ENCODE measurements around the gene PHF21A. TPM values are rescaled to one million over a fixed set of nuclear protein-coding genes. Genes with fewer than 3 reads are reported as not detected.

PHF21A gene
- polyA plus RNA-seq, 3 donors = 6.2 to 95.2 (median 14.0) TPM

DNA sequence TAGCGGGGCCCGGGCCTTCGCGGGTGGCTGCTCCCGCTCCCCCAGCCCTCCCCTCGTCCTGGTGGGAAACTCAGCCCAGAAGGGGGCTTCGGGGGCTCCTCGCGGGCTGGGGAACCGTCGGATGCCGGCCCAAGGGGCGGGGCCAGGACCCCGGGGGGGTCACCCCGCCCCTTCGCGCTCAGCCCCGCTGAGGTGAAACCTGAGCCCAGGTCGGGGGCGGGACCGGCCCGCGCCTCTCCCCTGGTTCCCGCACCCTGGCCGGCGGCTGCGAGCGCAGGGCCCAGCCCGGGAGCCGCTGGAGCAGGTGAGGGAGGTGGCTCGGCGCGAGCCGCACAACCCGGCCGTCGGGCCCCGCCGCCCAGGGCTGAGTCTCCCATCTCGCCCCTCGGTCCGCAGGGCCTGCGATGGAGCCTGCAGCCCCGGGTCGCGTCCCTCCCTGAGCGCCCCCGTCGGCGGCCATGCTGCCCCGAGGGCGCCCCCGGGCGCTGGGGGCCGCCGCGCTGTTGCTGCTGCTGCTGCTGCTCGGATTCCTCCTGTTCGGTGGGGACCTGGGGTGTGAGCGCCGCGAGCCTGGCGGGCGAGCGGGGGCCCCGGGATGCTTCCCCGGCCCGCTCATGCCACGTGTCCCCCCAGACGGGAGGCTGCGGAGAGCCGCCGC lies 198.7 kb downstream of the PHF21A start, which contains the start of gene LARGE2:
LARGE2 (plus strand) TSS at position 232 of the 658 bp plus-strand sequence; CDS start at position 459, 227 bp downstream.
- H3K9me3 Mint-ChIP-seq = peaks cover 0 to 10% (median 6%) of the 10 kb centered on the region in 7 donors
- H3K4me1 Mint-ChIP-seq = peaks cover 26% of the 10 kb centered on the region
- H3K27ac Mint-ChIP-seq = peak within 1 kb of the TSS in 1 of 7 donors; percentile 41
- DNase-seq = no peak
- Histone ChIP-seq H4K20me1 (ENCODE audit: insufficient read depth, low read length) (no peaks in the 10 kb centered on the region), H3K9me3 (replicated peaks in 1 of 2; ENCODE audit: control insufficient read depth in 1 of 2, insufficient read depth in 1 of 2, low read length in 2 of 2) (no peaks in the 10 kb centered on the region), H3K4me1 (ENCODE audit: control insufficient read depth in 1 of 2, insufficient read depth in 2 of 2, low read length in 2 of 2) (peaks cover 12 to 20% of the 10 kb centered on the region in 2 donors), H3K36me3 (replicated peaks in 1 of 2; ENCODE audit: control insufficient read depth in 1 of 2, insufficient read depth in 2 of 2, low read length in 2 of 2) (no peaks in the 10 kb centered on the region), H3K79me2 (ENCODE audit: insufficient read depth, low read length) (peaks cover under 1% of the 10 kb centered on the region), H3K27me3 (ENCODE audit: control insufficient read depth in 2 of 2, insufficient read depth in 2 of 2, low read length in 2 of 2) (peaks cover 6 to 23% of the 10 kb centered on the region in 2 donors), H3K4me3 (replicated peaks in 1 of 3; ENCODE audit: low read depth in 2 of 3, low read length in 3 of 3) (peak within 1 kb of the TSS in 1 of 3 experiments; percentile 65), H3K27ac (ENCODE audit: low read depth in 1 of 2, low read length in 2 of 2) (no peak within 1 kb of the TSS), H2AFZ (ENCODE audit: insufficient read depth, low read depth, low read length, poor library complexity, severe bottlenecking) (peak within 1 kb of the TSS; percentile 78), H3K4me2 (replicated peaks; ENCODE audit: extremely low read depth, low read length, poor library complexity, severe bottlenecking) (peak within 1 kb of the TSS; percentile 74), H3K9ac (ENCODE audit: insufficient read depth, low read length, poor library complexity, severe bottlenecking) (peak within 1 kb of the TSS; percentile 36)
- intact Hi-C loops (cut with micrococcal nuclease) = no loop called here
- peak within 1 kb of the TSS; percentile 79 to 90 for H3K4me3 Mint-ChIP-seq
- no peak for TF ChIP-seq CTCF (IDR thresholded peaks at IDR 0.05)
- H3K36me3 Mint-ChIP-seq = peaks cover 3 to 9% of the 10 kb centered on the region in 2 donors
- H3K27me3 Mint-ChIP-seq (ENCODE audit: low read depth in 3 of 3) = peaks cover 19 to 35% (median 32%) of the 10 kb centered on the region in 3 donors
- 1% methylated on average over 73 of the region's 73 CpGs for WGBS (ENCODE audit: insufficient coverage)

DNA sequence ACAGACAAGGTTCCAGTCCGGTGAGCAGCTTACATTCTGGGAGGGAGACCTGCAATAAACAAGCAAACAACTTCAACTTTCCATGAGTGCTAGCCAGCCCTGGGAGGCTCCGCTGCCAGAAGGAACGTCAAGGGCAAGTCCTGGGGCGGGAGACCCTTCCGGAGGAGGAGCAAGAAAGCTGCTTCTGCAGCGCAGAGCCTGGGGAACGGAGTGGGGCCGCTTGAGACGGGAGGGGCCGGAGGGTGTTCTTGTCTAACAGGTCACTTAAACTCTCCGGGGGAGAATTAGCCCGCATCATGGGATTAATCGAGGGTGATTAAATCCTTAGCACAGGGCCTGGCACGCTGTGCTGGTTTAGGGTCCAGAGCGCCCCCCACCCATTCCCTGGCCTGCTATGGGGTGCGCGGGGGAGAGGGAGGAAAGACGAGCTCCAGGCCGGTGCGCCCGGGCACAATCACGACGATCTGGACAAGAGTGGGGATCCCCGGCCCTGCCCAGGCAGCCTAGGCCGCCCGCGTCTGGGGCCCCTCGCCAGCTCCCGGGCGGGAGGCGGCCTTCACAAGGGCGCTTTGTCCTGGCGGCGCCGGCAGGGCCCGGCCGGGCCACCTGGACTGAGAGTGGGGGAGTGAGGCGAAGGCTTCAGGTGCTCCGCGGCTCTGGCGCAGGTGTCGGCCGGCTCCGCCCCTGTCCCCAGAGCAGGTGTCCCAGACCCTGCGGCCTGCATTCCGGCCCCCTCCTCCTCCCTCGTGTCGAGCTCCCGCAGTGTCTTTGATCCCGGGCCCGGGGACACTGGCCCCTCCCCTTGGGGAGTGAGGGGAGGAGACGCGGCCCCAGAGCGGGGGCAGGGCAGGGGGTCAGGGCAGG lies 199.5 kb downstream of the PHF21A start:
- Mint-ChIP-seq H3K4me3 (peak overlapping the region; percentile 16 to 81), H3K27me3 (ENCODE audit: low read depth in 3 of 3) (peaks cover 19 to 35% (median 34%) of the 10 kb centered on the region in 3 donors), H3K36me3 (peaks cover 3 to 9% of the 10 kb centered on the region in 2 donors), H3K4me1 (peaks cover 26% of the 10 kb centered on the region), H3K9me3 (peaks cover 0 to 10% (median 6%) of the 10 kb centered on the region in 7 donors), H3K27ac (no peak overlapping the region)
- peaks cover 8% of the 10 kb centered on the region for H3K79me2 ChIP-seq (ENCODE audit: insufficient read depth, low read length)
- WGBS (ENCODE audit: insufficient coverage) = 69% methylated on average over 38 of the region's 54 CpGs
- no peaks in the 10 kb centered on the region for H3K9me3 ChIP-seq (replicated peaks in 1 of 2; ENCODE audit: control insufficient read depth in 1 of 2, insufficient read depth in 1 of 2, low read length in 2 of 2)
- no peak for DNase-seq
- peak overlapping the region; percentile 74 for H3K4me2 ChIP-seq (replicated peaks; ENCODE audit: extremely low read depth, low read length, poor library complexity, severe bottlenecking)
- no peak overlapping the region for H3K9ac ChIP-seq (ENCODE audit: insufficient read depth, low read length, poor library complexity, severe bottlenecking)
- no peaks in the 10 kb centered on the region for H3K36me3 ChIP-seq (replicated peaks in 1 of 2; ENCODE audit: control insufficient read depth in 1 of 2, insufficient read depth in 2 of 2, low read length in 2 of 2)
- H3K4me3 ChIP-seq (replicated peaks in 1 of 3; ENCODE audit: low read depth in 2 of 3, low read length in 3 of 3) = peak overlapping the region in 1 of 3 experiments; percentile 65
- peak overlapping the region; percentile 78 for H2AFZ ChIP-seq (ENCODE audit: insufficient read depth, low read depth, low read length, poor library complexity, severe bottlenecking)
- intact Hi-C loops (cut with micrococcal nuclease) = no loop called here
- TF ChIP-seq CTCF (IDR thresholded peaks at IDR 0.05) = no peak
- H3K27ac ChIP-seq (ENCODE audit: low read depth in 1 of 2, low read length in 2 of 2) = no peak overlapping the region
- H3K27me3 ChIP-seq (ENCODE audit: control insufficient read depth in 2 of 2, insufficient read depth in 2 of 2, low read length in 2 of 2) = peaks cover 6 to 23% of the 10 kb centered on the region in 2 donors
- H4K20me1 ChIP-seq (ENCODE audit: insufficient read depth, low read length) = peaks cover 5% of the 10 kb centered on the region
- peaks cover 19 to 28% of the 10 kb centered on the region in 2 donors for H3K4me1 ChIP-seq (ENCODE audit: control insufficient read depth in 1 of 2, insufficient read depth in 2 of 2, low read length in 2 of 2)

All from CD14-positive monocyte (primary cell).